ENCODE measurements around the gene ANKRD42. TPM values are rescaled to one million over a fixed set of nuclear protein-coding genes. Genes with fewer than 3 reads are reported as not detected.

Gene ANKRD42
- total RNA-seq, 1 donor from 2014 or later, result 11.5 TPM

- Histone ChIP-seq H3K36me3 (ENCODE audit: control insufficient read depth, insufficient read depth, low read length) (no peaks in the 10 kb centered on the region), H3K4me3 (ENCODE audit: low read depth, low read length) (no peak overlapping the region), H3K27me3 (ENCODE audit: control insufficient read depth, insufficient read depth, low read length) (no peaks in the 10 kb centered on the region)
- no peak for TF ChIP-seq CTCF (IDR thresholded peaks at IDR 0.05; ENCODE audit: insufficient read depth, low read length, poor library complexity, severe bottlenecking)
- DNase-seq (ENCODE audit: low read depth), result no peak
These were observed 7.7 kb upstream of the ANKRD42 start for GRCh38 chr11:83185767-83186166.

DNA sequence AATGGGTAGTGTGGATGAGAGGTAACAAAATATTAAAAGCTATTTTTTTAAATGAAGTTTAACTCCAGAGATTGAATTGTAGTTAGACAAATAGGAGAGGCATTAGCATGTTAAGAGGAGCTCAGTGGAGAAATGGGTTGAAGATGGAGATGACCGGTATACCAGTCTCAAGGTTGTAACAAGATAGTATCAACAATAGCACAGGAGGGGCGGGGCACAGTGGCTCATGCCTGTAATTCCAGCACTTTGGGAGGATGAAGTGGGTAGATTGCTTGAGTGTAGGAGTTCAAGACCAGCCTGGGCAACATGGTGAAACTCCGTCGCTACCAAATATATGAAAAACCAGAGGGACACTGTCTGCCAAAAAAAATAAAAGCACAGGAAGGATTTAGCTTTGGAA, 6.0 kb upstream of the ANKRD42 start:
- no peak for TF ChIP-seq CTCF (IDR thresholded peaks at IDR 0.05; ENCODE audit: insufficient read depth, low read length, poor library complexity, severe bottlenecking)
- no peak for DNase-seq (ENCODE audit: low read depth)
- Histone ChIP-seq H3K27me3 (ENCODE audit: control insufficient read depth, insufficient read depth, low read length) (no peaks in the 10 kb centered on the region), H3K4me3 (ENCODE audit: low read depth, low read length) (no peak overlapping the region), H3K36me3 (ENCODE audit: control insufficient read depth, insufficient read depth, low read length) (no peaks in the 10 kb centered on the region)

DNA sequence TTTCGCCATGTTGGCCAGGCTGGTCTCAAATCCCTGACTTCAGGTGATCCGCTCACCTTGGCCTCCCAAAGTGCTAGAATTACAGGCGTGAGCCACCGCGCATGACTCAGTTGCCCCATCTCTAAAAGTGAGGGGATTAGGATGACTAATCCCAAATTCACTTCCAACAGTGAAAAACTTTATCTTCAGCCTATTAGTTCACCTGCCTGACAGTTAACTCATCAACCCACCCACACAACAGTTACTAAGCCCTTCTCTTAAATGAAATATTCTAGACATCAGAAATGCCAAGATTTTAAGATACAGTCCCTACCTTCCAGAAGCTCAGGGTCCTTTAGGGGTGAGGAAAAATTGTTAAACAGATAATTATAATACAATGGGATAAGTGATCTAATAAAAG, 2.0 kb upstream of the ANKRD42 start:
- Histone ChIP-seq H3K27me3 (ENCODE audit: control insufficient read depth, insufficient read depth, low read length) (no peaks in the 10 kb centered on the region), H3K4me3 (ENCODE audit: low read depth, low read length) (no peak overlapping the region), H3K36me3 (ENCODE audit: control insufficient read depth, insufficient read depth, low read length) (no peaks in the 10 kb centered on the region)
- TF ChIP-seq CTCF (IDR thresholded peaks at IDR 0.05; ENCODE audit: insufficient read depth, low read length, poor library complexity, severe bottlenecking), result no peak
- no peak for DNase-seq (ENCODE audit: low read depth)

- H3K36me3 ChIP-seq (ENCODE audit: control insufficient read depth, insufficient read depth, low read length), result no peaks in the 10 kb centered on the region
- no peak for DNase-seq (ENCODE audit: low read depth)
- TF ChIP-seq CTCF (IDR thresholded peaks at IDR 0.05; ENCODE audit: insufficient read depth, low read length, poor library complexity, severe bottlenecking), result no peak
- no peaks in the 10 kb centered on the region for H3K27me3 ChIP-seq (ENCODE audit: control insufficient read depth, insufficient read depth, low read length)
- no peak overlapping the region for H3K4me3 ChIP-seq (ENCODE audit: low read depth, low read length)
These were observed 1.5 kb upstream of the ANKRD42 start for GRCh38 chr11:83191986-83192385.

DNA sequence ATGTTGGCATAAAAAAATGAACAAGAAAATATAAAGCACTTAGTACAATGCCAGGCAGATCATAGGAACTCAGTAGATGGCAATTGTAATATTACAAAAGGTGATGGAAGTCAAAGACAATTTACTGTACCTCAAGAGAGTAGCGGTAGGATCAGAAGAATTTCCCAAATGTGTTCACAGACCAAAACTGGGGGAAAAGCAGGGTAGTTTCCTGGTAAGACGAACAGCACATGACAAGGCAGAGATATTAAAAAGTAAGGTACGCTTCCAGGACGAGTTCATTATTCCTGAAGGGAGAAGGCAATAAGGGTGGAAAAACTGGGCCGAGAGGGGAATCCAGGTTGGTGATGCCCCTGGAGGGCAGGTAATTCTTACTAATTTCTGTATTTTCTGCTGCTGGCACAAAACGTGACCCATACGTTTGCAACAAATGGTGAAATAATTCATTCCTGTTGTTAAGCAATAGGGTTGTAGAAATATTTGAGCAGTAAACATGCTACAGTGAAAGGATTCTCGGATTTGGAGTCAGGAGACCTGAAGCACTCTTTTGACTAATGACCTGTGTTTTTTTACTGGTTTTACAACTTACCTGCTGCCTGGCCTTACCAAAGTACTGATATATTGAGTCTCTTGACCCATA, 786 bp upstream of the ANKRD42 start:
- no peak for DNase-seq (ENCODE audit: low read depth)
- peak overlapping the region; percentile 64 for H3K4me3 ChIP-seq (ENCODE audit: low read depth, low read length)
- TF ChIP-seq CTCF (IDR thresholded peaks at IDR 0.05; ENCODE audit: insufficient read depth, low read length, poor library complexity, severe bottlenecking), result no peak

More for the DNA sequence above, 786 bp upstream of the ANKRD42 start:
- Histone ChIP-seq H3K27me3 (ENCODE audit: control insufficient read depth, insufficient read depth, low read length) (no peaks in the 10 kb centered on the region), H3K36me3 (ENCODE audit: control insufficient read depth, insufficient read depth, low read length) (no peaks in the 10 kb centered on the region)

All from kidney epithelial cell (primary cell).